ENCODE data around the gene EDIL3.

EDIL3 gene

GRCh38 chr5:84259283-84260045, 125.2 kb downstream of the EDIL3 start:
- DNase-seq (ENCODE audit: low spot score) = no peak

- no peak for DNase-seq (ENCODE audit: low spot score)
Observed at GRCh38 chr5:84257061-84257460, 127.6 kb downstream of the EDIL3 start.

- no peak for DNase-seq (ENCODE audit: low spot score)
Observed at GRCh38 chr5:84255315-84255714, 129.4 kb downstream of the EDIL3 start.

- DNase-seq (ENCODE audit: low spot score) = no peak
Observed at GRCh38 chr5:84253946-84254345, 130.7 kb downstream of the EDIL3 start.

- DNase-seq (ENCODE audit: low spot score) = no peak
Observed at GRCh38 chr5:84251503-84251902, 133.2 kb downstream of the EDIL3 start.

- no peak for DNase-seq (ENCODE audit: low spot score)
Observed at GRCh38 chr5:84249918-84250630, 134.6 kb downstream of the EDIL3 start.

GRCh38 chr5:84248013-84248412, 136.7 kb downstream of the EDIL3 start:
- DNase-seq (ENCODE audit: low spot score) = no peak

GRCh38 chr5:84242286-84242685, 142.4 kb downstream of the EDIL3 start:
- DNase-seq (ENCODE audit: low spot score) = no peak

GRCh38 chr5:84239494-84239893, 145.2 kb downstream of the EDIL3 start:
- DNase-seq (ENCODE audit: low spot score) = no peak

- no peak for DNase-seq (ENCODE audit: low spot score)
Observed at GRCh38 chr5:84237126-84237525, 147.6 kb downstream of the EDIL3 start.

GRCh38 chr5:84231433-84231832, 153.2 kb downstream of the EDIL3 start:
- no peak for DNase-seq (ENCODE audit: low spot score)

GRCh38 chr5:84229045-84229444, 155.6 kb downstream of the EDIL3 start:
- DNase-seq (ENCODE audit: low spot score) = no peak

GRCh38 chr5:84228266-84228665, 156.4 kb downstream of the EDIL3 start:
- no peak for DNase-seq (ENCODE audit: low spot score)

- no peak for DNase-seq (ENCODE audit: low spot score)
Observed at GRCh38 chr5:84227236-84227635, 157.4 kb downstream of the EDIL3 start.

- DNase-seq (ENCODE audit: low spot score) = no peak
Observed at GRCh38 chr5:84218546-84218945, 166.1 kb downstream of the EDIL3 start.

GRCh38 chr5:84215521-84215920, 169.2 kb downstream of the EDIL3 start:
- DNase-seq (ENCODE audit: low spot score) = no peak

- DNase-seq (ENCODE audit: low spot score) = no peak
Observed at GRCh38 chr5:84213861-84214260, 170.8 kb downstream of the EDIL3 start.

- DNase-seq (ENCODE audit: low spot score) = no peak
Observed at GRCh38 chr5:84213212-84213611, 171.5 kb downstream of the EDIL3 start.

- DNase-seq (ENCODE audit: low spot score) = no peak
Observed at GRCh38 chr5:84204772-84205171, 179.9 kb downstream of the EDIL3 start.

GRCh38 chr5:84202136-84202535, 182.5 kb downstream of the EDIL3 start:
- no peak for DNase-seq (ENCODE audit: low spot score)

- no peak for DNase-seq (ENCODE audit: low spot score)
Observed at GRCh38 chr5:84197538-84197937, 187.1 kb downstream of the EDIL3 start.

GRCh38 chr5:84191281-84191680, 193.4 kb downstream of the EDIL3 start:
- no peak for DNase-seq (ENCODE audit: low spot score)

- DNase-seq (ENCODE audit: low spot score) = no peak
Observed at GRCh38 chr5:84184857-84185256, 199.8 kb downstream of the EDIL3 start.

GRCh38 chr5:84181093-84181492, 203.6 kb downstream of the EDIL3 start:
- no peak for DNase-seq (ENCODE audit: low spot score)
